ENCODE data around the gene EVA1C. TPM values are rescaled to one million over a fixed set of nuclear protein-coding genes. Genes with fewer than 3 reads are reported as not detected.

The EVA1C gene
- total RNA-seq, 1 experiment from 2014 or later = 0.98 TPM

DNA sequence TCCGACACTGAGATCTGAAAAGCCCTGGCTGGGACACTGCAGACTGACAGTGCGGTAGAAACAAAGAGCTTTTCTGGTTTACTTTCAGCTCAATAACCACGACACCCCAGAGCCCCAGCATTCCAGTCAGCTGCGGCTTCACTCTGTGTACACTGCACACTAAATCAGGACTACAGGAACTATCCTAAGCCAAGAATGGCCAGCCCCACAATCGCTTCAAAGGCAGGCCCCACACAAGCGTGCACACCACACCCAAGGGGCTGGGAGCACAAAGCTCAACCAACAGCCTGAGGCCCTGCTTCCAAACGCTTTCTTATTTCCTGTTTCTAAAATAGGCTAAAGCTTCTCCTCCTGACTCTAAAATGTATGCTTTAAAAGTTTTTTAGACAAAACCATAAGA lies 48.1 kb upstream of the EVA1C start:
- Mint-ChIP-seq H3K27me3 (ENCODE audit: low read depth) (no peaks in the 10 kb centered on the region), H3K9me3 (no peaks in the 10 kb centered on the region), H3K4me1 (no peaks in the 10 kb centered on the region), H3K27ac (peak overlapping the region in 2 of 3 experiments; percentile 12 to 78; a peak in 3 of 7 replicates), H3K4me3 (no peak overlapping the region), H3K36me3 (ENCODE audit: insufficient read depth in 1 of 3, low read depth in 3 of 3) (peaks cover 57 to 88% (median 87%) of the 10 kb centered on the region in 3 experiments; a peak in 6 of 7 replicates)
- Histone ChIP-seq H3K79me1 (ENCODE audit: insufficient read depth, low read depth, low read length, poor library complexity, severe bottlenecking) (no peaks in the 10 kb centered on the region), H3K27me3 (ENCODE audit: insufficient read depth, low read length) (no peaks in the 10 kb centered on the region), H4K91ac (ENCODE audit: insufficient read length, low read depth, low read length) (no peak overlapping the region), H3K4me1 (ENCODE audit: insufficient read depth, low read length) (no peaks in the 10 kb centered on the region), H3K4me2 (ENCODE audit: insufficient read depth, insufficient read length, low read length) (no peak overlapping the region), H3T11ph (ENCODE audit: low read length) (no peak overlapping the region), H4K20me1 (ENCODE audit: control insufficient read depth, insufficient read depth, insufficient read length) (no peaks in the 10 kb centered on the region), H3K79me2 (ENCODE audit: insufficient read depth, low read length) (no peaks in the 10 kb centered on the region), H3K56ac (ENCODE audit: insufficient read length, low read depth, low read length) (no peak overlapping the region), H3K23me2 (ENCODE audit: insufficient read length, low read depth, low read length, poor library complexity, severe bottlenecking) (no peaks in the 10 kb centered on the region), H3K9ac (ENCODE audit: extremely low read depth, insufficient read length, low read length) (no peak overlapping the region), H2AK5ac (ENCODE audit: insufficient read length, low read length) (no peak overlapping the region), H3K27ac (ENCODE audit: insufficient read length, low read depth, low read length) (no peak overlapping the region), H3K14ac (ENCODE audit: insufficient read depth, low read length) (no peak overlapping the region), H4K5ac (ENCODE audit: insufficient read length, low read depth, low read length) (no peak overlapping the region), H4K8ac (replicated peaks; ENCODE audit: insufficient read length, low read depth, low read length) (no peak overlapping the region), H2BK12ac (ENCODE audit: insufficient read length, low read depth, low read length) (no peak overlapping the region), H2BK20ac (ENCODE audit: low read depth, low read length, poor library complexity, severe bottlenecking) (no peak overlapping the region), H3K23ac (ENCODE audit: insufficient read length, low read depth, low read length) (no peak overlapping the region), H3K18ac (ENCODE audit: insufficient read length, low read depth, low read length) (no peak overlapping the region), H2BK5ac (ENCODE audit: insufficient read length, low read length) (no peak overlapping the region), H3K9me3 (ENCODE audit: control insufficient read depth, low read depth, low read length) (no peaks in the 10 kb centered on the region), H2BK15ac (ENCODE audit: low read depth, low read length) (no peak overlapping the region), H2AFZ (ENCODE audit: low read length) (no peak overlapping the region), H2BK120ac (ENCODE audit: low read depth, low read length, poor library complexity, severe bottlenecking) (no peak overlapping the region), H3K4ac (ENCODE audit: low read depth, low read length) (no peak overlapping the region)
- WGBS (ENCODE audit: extremely low coverage, insufficient read length, low lambda C conversion rate) = no CpG with 5 or more reads among the region's 7 CpGs
- DNase-seq = no peak
- no peak for TF ChIP-seq CTCF (conservative IDR thresholded peaks at IDR 0.05)
